C4-2B (cell line): ENCODE measurements around the gene TNFRSF11A.

ENCODE experiments used
- H3K27ac ChIP-seq: fragments of 450-650 bp; 2 replicates; pipeline ENCODE4 v1.5.1; 2017
- CTCF ChIP-seq: fragments of 450-650 bp; conservative IDR thresholded peaks from 2 replicates; pipeline ENCODE4 v1.5.1; 2017; ENCODE audit warnings: mild to moderate bottlenecking
- ZFX ChIP-seq: fragments of 450-650 bp; IDR thresholded peaks from 2 replicates; pipeline ENCODE4 v1.6.1; 2017

TNFRSF11A gene

GRCh38 chr18:62389761-62390481 lies 64.8 kb downstream of the TNFRSF11A start:
- TF ChIP-seq ZFX, result no peak
- TF ChIP-seq CTCF, result no peak
- H3K27ac ChIP-seq, result no peak overlapping the region

GRCh38 chr18:62394006-62394763 lies 69.1 kb downstream of the TNFRSF11A start:
- no peak overlapping the region for H3K27ac ChIP-seq
- TF ChIP-seq ZFX (no peak), CTCF (no peak)

GRCh38 chr18:62396381-62396780 lies 71.3 kb downstream of the TNFRSF11A start:
- no peak for TF ChIP-seq ZFX
- H3K27ac ChIP-seq, result no peak overlapping the region

- TF ChIP-seq ZFX (no peak), CTCF (no peak)
- no peak overlapping the region for H3K27ac ChIP-seq
These were observed 71.9 kb downstream of the TNFRSF11A start for GRCh38 chr18:62396967-62397366.

GRCh38 chr18:62398291-62398690 lies 73.2 kb downstream of the TNFRSF11A start:
- TF ChIP-seq CTCF (no peak), ZFX (no peak)
- no peak overlapping the region for H3K27ac ChIP-seq

GRCh38 chr18:62399276-62399675 lies 74.2 kb downstream of the TNFRSF11A start:
- TF ChIP-seq CTCF (no peak), ZFX (no peak)

GRCh38 chr18:62399781-62400308 lies 74.7 kb downstream of the TNFRSF11A start:
- no peak overlapping the region for H3K27ac ChIP-seq
- TF ChIP-seq ZFX (no peak), CTCF (peak; percentile 42)

More at GRCh38 chr18:62399276-62399675, 74.2 kb downstream of the TNFRSF11A start:
- H3K27ac ChIP-seq, result no peak overlapping the region
